MM.1S (cell line): ENCODE measurements around the gene KRT12.

Experiments used
- DNase-seq: peaks from one replicate; pipeline ENCODE4 v3.0.0-alpha.2; 2015
- H2AFZ ChIP-seq: fragments of 300-600 bp; sonication (generic); 2 replicates; pipeline ENCODE4 v1.6.0; 2016; ENCODE audit warnings: antibody characterized with exemption, low read length
- H3F3A ChIP-seq: fragments of 300-600 bp; sonication (generic); 2 replicates; pipeline ENCODE4 v1.6.1; 2016; ENCODE audit warnings: mild to moderate bottlenecking, antibody characterized with exemption, low read length, moderate library complexity, mixed read lengths; ENCODE audit not compliant: insufficient read depth
- H3K27ac ChIP-seq: fragments of 300-600 bp; sonication (generic); 2 replicates; pipeline ENCODE4 v1.5.1; 2016; ENCODE audit warnings: mild to moderate bottlenecking, low read length
- H3K27me3 ChIP-seq: fragments of 300-600 bp; sonication (generic); replicated peaks from 2 replicates; pipeline ENCODE4 v1.6.0; 2016; ENCODE audit warnings: low read length; ENCODE audit not compliant: insufficient read depth
- H3K36me3 ChIP-seq: fragments of 300-600 bp; sonication (generic); replicated peaks from 2 replicates; pipeline ENCODE4 v1.6.1; 2016; ENCODE audit warnings: mild to moderate bottlenecking, low read length, mixed read lengths; ENCODE audit not compliant: insufficient read depth
- H3K4me1 ChIP-seq: fragments of 300-600 bp; sonication (generic); 2 replicates; pipeline ENCODE4 v1.6.1; 2016; ENCODE audit warnings: low read length, mixed read lengths
- H3K4me2 ChIP-seq: fragments of 300-600 bp; sonication (generic); 2 replicates; pipeline ENCODE4 v1.6.0; 2016; ENCODE audit warnings: low read depth, low read length
- H3K4me3 ChIP-seq: fragments of 300-600 bp; sonication (generic); 2 replicates; pipeline ENCODE4 v1.5.1; 2016; ENCODE audit warnings: low read length, mixed read lengths
- H3K79me2 ChIP-seq: fragments of 300-600 bp; sonication (generic); 2 replicates; pipeline ENCODE4 v1.6.1; 2016; ENCODE audit warnings: mixed run types, low read length, mixed read lengths
- H3K9ac ChIP-seq: fragments of 300-600 bp; sonication (generic); 2 replicates; pipeline ENCODE4 v1.6.1; 2016; ENCODE audit warnings: low read length, mixed read lengths
- H3K9me2 ChIP-seq: fragments of 300-600 bp; sonication (generic); replicated peaks from 2 replicates; pipeline ENCODE4 v1.6.1; 2016; ENCODE audit warnings: mild to moderate bottlenecking, low read length, mixed read lengths; ENCODE audit not compliant: insufficient read depth
- H3K9me3 ChIP-seq: fragments of 300-600 bp; sonication (generic); replicated peaks from 2 replicates; pipeline ENCODE4 v1.6.1; 2016; ENCODE audit warnings: mild to moderate bottlenecking, low read length, mixed read lengths; ENCODE audit not compliant: insufficient read depth
- H4K20me1 ChIP-seq: fragments of 300-600 bp; sonication (generic); 2 replicates; pipeline ENCODE4 v1.6.1; 2016; ENCODE audit warnings: mild to moderate bottlenecking, low read length, moderate library complexity, mixed read lengths; ENCODE audit not compliant: insufficient read depth
- EZH2 ChIP-seq: fragments of 300-600 bp; sonication (generic); optimal IDR thresholded peaks from 2 replicates; pipeline ENCODE3; 2017; ENCODE audit warnings: low read depth, mild to moderate bottlenecking, antibody characterized with exemption, low read length, mixed read lengths
- EZH2phosphoT487 ChIP-seq: fragments of 300-600 bp; sonication (generic); IDR thresholded peaks from 2 replicates; pipeline ENCODE4 v1.6.1; 2018; ENCODE audit warnings: antibody characterized with exemption, low read length
- TF ChIP-seq, protein P1 (sequence below): fragments of 300-600 bp; sonication (generic); IDR thresholded peaks from 2 replicates; pipeline ENCODE4 v1.5.1; 2016; ENCODE audit warnings: antibody characterized with exemption, low read length, mixed read lengths

Gene KRT12

DNA sequence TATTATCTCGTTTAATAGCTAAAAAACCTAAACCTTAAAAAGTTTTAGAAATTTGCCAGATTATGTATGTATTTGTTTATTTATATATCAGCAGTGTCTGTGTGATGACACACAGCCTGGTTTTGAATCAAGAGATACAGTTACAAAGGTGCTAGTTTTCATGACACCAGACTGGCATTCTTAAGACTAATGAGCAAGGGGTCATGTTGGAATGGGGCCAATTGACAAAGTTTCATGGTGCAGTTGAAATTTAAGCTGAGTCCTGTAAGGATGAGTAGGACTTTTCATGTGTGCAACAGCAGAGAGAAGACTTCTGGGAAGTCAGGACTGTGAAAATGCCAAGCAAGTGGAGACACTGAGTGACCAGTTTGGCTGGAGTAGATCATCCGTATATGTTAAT lies 41.4 kb downstream of the KRT12 start:
- 0 out of 2 replicates have a peak, but pooled peaks cover 5% of the 10 kb centered on the region for H3K4me1 ChIP-seq
- TF ChIP-seq, protein P1, sequence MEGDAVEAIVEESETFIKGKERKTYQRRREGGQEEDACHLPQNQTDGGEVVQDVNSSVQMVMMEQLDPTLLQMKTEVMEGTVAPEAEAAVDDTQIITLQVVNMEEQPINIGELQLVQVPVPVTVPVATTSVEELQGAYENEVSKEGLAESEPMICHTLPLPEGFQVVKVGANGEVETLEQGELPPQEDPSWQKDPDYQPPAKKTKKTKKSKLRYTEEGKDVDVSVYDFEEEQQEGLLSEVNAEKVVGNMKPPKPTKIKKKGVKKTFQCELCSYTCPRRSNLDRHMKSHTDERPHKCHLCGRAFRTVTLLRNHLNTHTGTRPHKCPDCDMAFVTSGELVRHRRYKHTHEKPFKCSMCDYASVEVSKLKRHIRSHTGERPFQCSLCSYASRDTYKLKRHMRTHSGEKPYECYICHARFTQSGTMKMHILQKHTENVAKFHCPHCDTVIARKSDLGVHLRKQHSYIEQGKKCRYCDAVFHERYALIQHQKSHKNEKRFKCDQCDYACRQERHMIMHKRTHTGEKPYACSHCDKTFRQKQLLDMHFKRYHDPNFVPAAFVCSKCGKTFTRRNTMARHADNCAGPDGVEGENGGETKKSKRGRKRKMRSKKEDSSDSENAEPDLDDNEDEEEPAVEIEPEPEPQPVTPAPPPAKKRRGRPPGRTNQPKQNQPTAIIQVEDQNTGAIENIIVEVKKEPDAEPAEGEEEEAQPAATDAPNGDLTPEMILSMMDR, result no peak
- no peak for TF ChIP-seq EZH2phosphoT487
- TF ChIP-seq EZH2, result no peak

GRCh38 chr17:40824015-40824832 lies 42.8 kb downstream of the KRT12 start:
- TF ChIP-seq EZH2phosphoT487 (no peak), EZH2 (no peak)
- TF ChIP-seq, protein P1, result no peak
- Histone ChIP-seq H3K4me1 (0 out of 2 replicates have a peak, but pooled peaks cover 9% of the 10 kb centered on the region), H3K9me3 (no peaks in the 10 kb centered on the region), H3F3A (peaks cover 10% of the 10 kb centered on the region), H3K9me2 (no peaks in the 10 kb centered on the region), H3K79me2 (no peaks in the 10 kb centered on the region), H4K20me1 (no peaks in the 10 kb centered on the region), H2AFZ (peak overlapping the region; percentile 2; the same call in 1 of the 2 replicates), H3K36me3 (no peaks in the 10 kb centered on the region), H3K4me2 (peak overlapping the region; percentile 20), H3K27ac (no peak overlapping the region), H3K4me3 (no peak overlapping the region), H3K9ac (no peak overlapping the region), H3K27me3 (no peaks in the 10 kb centered on the region)
- peak; percentile 26 for DNase-seq

More for the DNA sequence above, 41.4 kb downstream of the KRT12 start:
- Histone ChIP-seq H3K27me3 (no peaks in the 10 kb centered on the region), H2AFZ (no peak overlapping the region), H3K4me2 (no peak overlapping the region), H3K36me3 (no peaks in the 10 kb centered on the region), H3K27ac (no peak overlapping the region), H3F3A (no peaks in the 10 kb centered on the region), H3K9ac (no peak overlapping the region), H3K79me2 (no peaks in the 10 kb centered on the region), H3K9me2 (no peaks in the 10 kb centered on the region), H3K9me3 (no peaks in the 10 kb centered on the region), H4K20me1 (no peaks in the 10 kb centered on the region), H3K4me3 (no peak overlapping the region)
- no peak for DNase-seq

GRCh38 chr17:40822132-40822812 lies 44.8 kb downstream of the KRT12 start, which contains the start of gene KRT10:
Gene KRT10, minus strand, starts transcription at chr17:40822614. Its CDS starts 29 bp downstream, at chr17:40822585.
- Histone ChIP-seq H3K9me3 (no peaks in the 10 kb centered on the region), H2AFZ (no peak within 1 kb of the TSS), H3K4me2 (no peak within 1 kb of the TSS), H3K9me2 (no peaks in the 10 kb centered on the region), H4K20me1 (no peaks in the 10 kb centered on the region), H3K36me3 (no peaks in the 10 kb centered on the region), H3K9ac (no peak within 1 kb of the TSS), H3K4me3 (no peak within 1 kb of the TSS), H3F3A (peaks cover 21% of the 10 kb centered on the region), H3K4me1 (0 out of 2 replicates have a peak, but pooled peaks cover 13% of the 10 kb centered on the region), H3K27me3 (no peaks in the 10 kb centered on the region), H3K79me2 (peaks cover 7% of the 10 kb centered on the region; the same call in 1 of the 2 replicates), H3K27ac (no peak within 1 kb of the TSS)
- no peak for DNase-seq
- TF ChIP-seq EZH2phosphoT487 (no peak), EZH2 (no peak)
- TF ChIP-seq, protein P1, result no peak
